Nephron progenitor cell (in vitro differentiated cells): ENCODE results near the gene S100A8.

Experiments
- DNase-seq: peaks from one replicate; pipeline ENCODE4 v3.0.0; 2021
- H3K27ac Mint-ChIP-seq: 2 replicates; pipeline ENCODE4 v1.8.0; 2021; ENCODE audit warnings: mild to moderate bottlenecking, moderate library complexity, mixed read lengths
- H3K27me3 Mint-ChIP-seq: 2 replicates; pipeline ENCODE4 v1.8.0; 2021; ENCODE audit warnings: mild to moderate bottlenecking, low read depth, mixed read lengths; ENCODE audit not compliant: poor library complexity
- H3K36me3 Mint-ChIP-seq: 2 replicates; pipeline ENCODE4 v1.8.0; 2021; ENCODE audit warnings: low read depth, mixed read lengths
- H3K4me1 Mint-ChIP-seq: 2 replicates; pipeline ENCODE4 v1.8.0; 2021; ENCODE audit warnings: mixed read lengths
- H3K4me3 Mint-ChIP-seq: 2 replicates; pipeline ENCODE4 v1.8.0; 2021; ENCODE audit warnings: mild to moderate bottlenecking, moderate library complexity, mixed read lengths
- H3K9me3 Mint-ChIP-seq: 2 replicates; pipeline ENCODE4 v1.8.0; 2021; ENCODE audit warnings: mild to moderate bottlenecking, moderate library complexity, mixed read lengths
- TF ChIP-seq, protein P1 (sequence below): fragments of 200-600 bp; sonication (generic); IDR thresholded peaks from 2 replicates; pipeline ENCODE4 v1.5.0; 2021; ENCODE audit warnings: antibody characterized with exemption

The S100A8 gene

DNA sequence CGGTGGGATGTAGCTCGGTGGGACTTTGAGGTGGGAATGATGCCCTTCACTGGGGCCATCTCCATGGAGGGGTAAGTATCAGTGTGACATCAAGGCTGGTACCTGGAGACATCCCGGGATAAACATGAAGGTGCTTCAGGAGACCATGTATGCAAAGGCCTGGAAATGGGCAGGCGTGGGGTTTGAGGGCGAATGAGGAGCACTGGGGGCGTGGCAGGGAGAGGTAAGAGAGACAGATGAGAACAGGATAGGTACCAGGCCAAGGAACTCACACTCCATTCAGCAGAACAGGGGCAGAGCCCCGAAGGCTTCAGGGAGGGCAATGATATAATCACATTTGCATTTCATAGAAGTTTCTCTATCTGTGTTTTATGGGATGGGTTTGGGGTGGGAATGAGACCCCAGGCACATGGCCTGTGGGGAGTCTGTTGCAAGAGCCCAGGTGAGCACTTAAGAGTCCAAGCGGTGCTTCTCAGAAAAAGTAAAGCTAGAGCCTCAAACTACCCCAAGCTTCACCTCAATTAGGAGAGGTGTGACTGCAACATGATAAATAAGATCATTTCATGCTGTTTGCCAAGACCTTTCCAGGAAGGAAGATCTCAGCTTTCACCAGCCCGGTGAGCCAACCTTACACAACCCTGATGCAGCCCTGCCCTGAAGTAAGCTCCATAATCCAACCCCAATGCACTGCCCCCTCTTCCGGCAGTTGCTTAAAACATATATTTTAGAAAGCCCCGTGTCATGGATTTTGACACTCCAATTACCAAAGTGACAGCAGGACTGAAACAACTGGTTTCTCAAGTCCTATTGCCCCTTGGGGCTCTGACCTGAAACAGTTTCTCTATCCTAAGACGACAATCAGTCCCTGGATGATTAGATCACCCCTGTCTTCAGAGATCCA lies 25.9 kb downstream of the S100A8 start:
- no peak for DNase-seq
- Mint-ChIP-seq H3K36me3 (no peaks in the 10 kb centered on the region), H3K4me1 (no peaks in the 10 kb centered on the region), H3K27me3 (peaks cover 13% of the 10 kb centered on the region), H3K27ac (no peak overlapping the region), H3K9me3 (peaks cover 14% of the 10 kb centered on the region), H3K4me3 (no peak overlapping the region)
- TF ChIP-seq, protein P1, sequence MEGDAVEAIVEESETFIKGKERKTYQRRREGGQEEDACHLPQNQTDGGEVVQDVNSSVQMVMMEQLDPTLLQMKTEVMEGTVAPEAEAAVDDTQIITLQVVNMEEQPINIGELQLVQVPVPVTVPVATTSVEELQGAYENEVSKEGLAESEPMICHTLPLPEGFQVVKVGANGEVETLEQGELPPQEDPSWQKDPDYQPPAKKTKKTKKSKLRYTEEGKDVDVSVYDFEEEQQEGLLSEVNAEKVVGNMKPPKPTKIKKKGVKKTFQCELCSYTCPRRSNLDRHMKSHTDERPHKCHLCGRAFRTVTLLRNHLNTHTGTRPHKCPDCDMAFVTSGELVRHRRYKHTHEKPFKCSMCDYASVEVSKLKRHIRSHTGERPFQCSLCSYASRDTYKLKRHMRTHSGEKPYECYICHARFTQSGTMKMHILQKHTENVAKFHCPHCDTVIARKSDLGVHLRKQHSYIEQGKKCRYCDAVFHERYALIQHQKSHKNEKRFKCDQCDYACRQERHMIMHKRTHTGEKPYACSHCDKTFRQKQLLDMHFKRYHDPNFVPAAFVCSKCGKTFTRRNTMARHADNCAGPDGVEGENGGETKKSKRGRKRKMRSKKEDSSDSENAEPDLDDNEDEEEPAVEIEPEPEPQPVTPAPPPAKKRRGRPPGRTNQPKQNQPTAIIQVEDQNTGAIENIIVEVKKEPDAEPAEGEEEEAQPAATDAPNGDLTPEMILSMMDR = no peak

DNA sequence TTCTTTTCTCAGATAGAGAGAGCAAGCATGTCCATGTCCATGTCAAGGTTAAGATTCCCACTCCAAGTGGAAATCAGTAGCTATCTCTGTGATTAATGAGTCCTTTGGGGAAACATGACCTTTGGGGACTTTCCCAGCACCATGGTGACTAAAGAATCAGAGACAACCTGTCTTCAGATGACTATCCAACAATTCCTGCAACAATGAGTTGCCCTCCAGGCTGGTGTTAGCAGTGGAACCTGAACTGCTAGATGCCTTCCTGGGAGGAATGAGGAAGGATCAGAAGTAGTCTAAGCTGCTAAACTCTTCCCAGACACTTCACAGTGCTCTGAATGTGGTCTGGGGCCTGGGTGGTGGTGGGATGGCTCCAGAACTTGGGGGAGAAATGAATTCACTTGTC lies 26.7 kb downstream of the S100A8 start:
- H3K9me3 Mint-ChIP-seq = peaks cover 14% of the 10 kb centered on the region
- H3K27ac Mint-ChIP-seq = no peak overlapping the region
- no peak overlapping the region for H3K4me3 Mint-ChIP-seq
- no peaks in the 10 kb centered on the region for H3K4me1 Mint-ChIP-seq
- H3K27me3 Mint-ChIP-seq = peaks cover 13% of the 10 kb centered on the region
- no peaks in the 10 kb centered on the region for H3K36me3 Mint-ChIP-seq
- DNase-seq = no peak
- TF ChIP-seq, protein P1 = no peak

DNA sequence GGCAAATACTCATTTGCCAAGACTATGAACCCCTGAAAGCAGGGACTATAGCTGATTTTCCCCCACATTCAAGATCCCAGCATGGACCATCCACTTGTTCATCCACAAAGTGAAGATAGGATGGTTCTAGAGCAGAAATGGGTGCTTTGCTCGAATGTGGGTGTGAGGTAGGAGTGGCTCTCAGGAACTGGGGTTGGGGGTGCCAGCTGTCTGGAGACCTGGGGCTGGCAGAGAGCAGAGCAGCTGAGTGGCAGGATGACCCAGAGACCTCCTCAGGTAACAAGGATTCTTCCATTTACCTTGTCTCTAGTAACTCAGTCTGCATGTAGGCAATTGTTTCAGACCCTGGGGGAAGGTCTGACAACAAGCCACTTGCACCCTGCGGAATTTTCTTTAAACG lies 27.2 kb downstream of the S100A8 start:
- no peak overlapping the region for H3K27ac Mint-ChIP-seq

DNA sequence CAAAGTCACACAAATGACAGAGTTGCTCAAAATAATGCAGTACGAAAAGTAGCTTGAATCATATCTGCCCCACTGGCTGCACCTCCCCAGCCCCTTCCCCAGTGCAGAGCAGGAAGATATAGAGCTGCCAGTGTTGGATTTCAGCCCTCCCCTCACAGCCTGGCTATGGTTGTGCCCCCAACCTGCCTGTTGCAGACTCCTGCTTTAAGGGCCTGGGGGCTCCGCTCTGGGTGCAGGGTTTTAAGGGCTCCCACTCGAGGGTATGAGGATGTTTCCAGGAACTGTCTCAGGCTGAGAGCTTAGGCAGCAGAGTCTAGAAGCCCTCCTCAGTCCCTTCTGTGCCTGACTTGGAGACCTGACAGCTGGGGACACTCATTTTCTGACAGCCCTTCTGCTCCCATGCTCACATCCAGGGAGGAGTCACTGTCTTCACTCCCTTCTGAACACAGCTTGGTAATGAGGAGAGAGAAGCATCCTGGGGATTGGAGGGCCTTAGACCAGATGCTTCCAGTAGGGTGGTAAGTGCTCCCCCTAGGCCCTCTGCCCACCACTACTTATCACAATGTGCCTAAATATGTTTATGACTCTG lies 28.6 kb downstream of the S100A8 start:
- TF ChIP-seq, protein P1 = no peak
- no peak overlapping the region for H3K27ac Mint-ChIP-seq
- no peaks in the 10 kb centered on the region for H3K36me3 Mint-ChIP-seq
- no peak overlapping the region for H3K4me3 Mint-ChIP-seq
- peaks cover 13% of the 10 kb centered on the region for H3K27me3 Mint-ChIP-seq
- H3K4me1 Mint-ChIP-seq = no peaks in the 10 kb centered on the region
- H3K9me3 Mint-ChIP-seq = peaks cover 11% of the 10 kb centered on the region
- DNase-seq = no peak

More for the DNA sequence above, 27.2 kb downstream of the S100A8 start:
- no peaks in the 10 kb centered on the region for H3K4me1 Mint-ChIP-seq
- peaks cover 14% of the 10 kb centered on the region for H3K9me3 Mint-ChIP-seq
- H3K27me3 Mint-ChIP-seq = peaks cover 13% of the 10 kb centered on the region
- no peak for DNase-seq
- no peaks in the 10 kb centered on the region for H3K36me3 Mint-ChIP-seq
- H3K4me3 Mint-ChIP-seq = no peak overlapping the region
- TF ChIP-seq, protein P1 = no peak

DNA sequence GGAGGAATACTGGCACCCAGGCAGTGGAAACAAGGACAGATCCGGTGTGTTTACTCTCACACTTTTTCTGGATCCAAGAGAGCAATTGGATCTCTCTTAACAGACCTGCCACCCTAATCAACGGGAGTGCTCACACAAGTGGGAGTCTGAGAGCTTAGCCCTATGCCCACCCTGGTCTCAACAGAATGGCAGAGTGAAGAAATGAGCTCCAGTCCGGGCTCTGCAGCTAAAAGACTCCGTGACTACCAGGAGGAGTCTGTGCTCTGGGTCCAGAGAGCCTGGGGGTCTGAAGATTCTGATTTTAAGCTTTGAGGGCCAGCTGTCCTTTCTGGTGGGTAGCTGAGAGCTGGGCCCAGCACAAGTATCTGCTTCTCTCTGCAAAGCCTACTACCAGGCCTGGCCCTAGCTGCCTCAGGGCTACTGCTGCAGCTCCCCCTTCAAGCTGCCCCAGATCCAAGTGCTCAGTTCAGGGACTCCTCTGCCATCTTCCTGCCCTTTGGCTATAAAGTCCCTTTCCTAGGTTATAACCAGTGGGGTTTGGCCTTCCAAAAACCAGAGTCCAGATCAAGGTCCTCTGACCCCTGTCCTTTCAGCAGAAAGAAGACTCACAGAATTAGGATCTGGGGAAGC lies 29.3 kb downstream of the S100A8 start:
- TF ChIP-seq, protein P1 = no peak
- no peak for DNase-seq
- Mint-ChIP-seq H3K27ac (no peak overlapping the region), H3K4me1 (no peaks in the 10 kb centered on the region), H3K27me3 (peaks cover 13% of the 10 kb centered on the region), H3K4me3 (no peak overlapping the region), H3K9me3 (peaks cover 11% of the 10 kb centered on the region), H3K36me3 (no peaks in the 10 kb centered on the region)
